NB4 (cell line): ENCODE data around the gene TMC4.

Experiments used
- CTCF ChIP-seq: IDR thresholded peaks from one replicate; pipeline ENCODE4 v1.5.1; 2012; ENCODE audit warnings: low read depth, low read length
- MAX ChIP-seq: IDR thresholded peaks from 2 replicates; pipeline ENCODE4 v1.6.1; 2011; ENCODE audit warnings: low read depth, low read length
- MYC ChIP-seq: IDR thresholded peaks from 2 replicates; pipeline ENCODE4 v1.6.1; 2011; ENCODE audit warnings: low read depth, low read length
- POLR2A ChIP-seq: IDR thresholded peaks from 2 replicates; pipeline ENCODE4 v1.6.1; 2011; ENCODE audit warnings: mild to moderate bottlenecking; ENCODE audit not compliant: insufficient read length; ENCODE audit errors: extremely low read depth

- TF ChIP-seq MAX: no peak
- TF ChIP-seq POLR2A: no peak
- TF ChIP-seq CTCF: no peak
- TF ChIP-seq MYC: no peak
Measured at GRCh38 chr19:54206831-54207177, 33.8 kb upstream of the TMC4 start.
